Activated naive CD8-positive, alpha-beta T cell treated with anti-CD3 and anti-CD28 coated beads, Interleukin-2, amount 50 U/mL, for 16 hours (primary cell): ENCODE measurements around the gene DOCK4.

ENCODE experiments used
- DNase-seq: peaks from one replicate; pipeline ENCODE4 v3.0.0-alpha.2; 2020; ENCODE audit warnings: low read depth, low spot score

DOCK4 gene

DNA sequence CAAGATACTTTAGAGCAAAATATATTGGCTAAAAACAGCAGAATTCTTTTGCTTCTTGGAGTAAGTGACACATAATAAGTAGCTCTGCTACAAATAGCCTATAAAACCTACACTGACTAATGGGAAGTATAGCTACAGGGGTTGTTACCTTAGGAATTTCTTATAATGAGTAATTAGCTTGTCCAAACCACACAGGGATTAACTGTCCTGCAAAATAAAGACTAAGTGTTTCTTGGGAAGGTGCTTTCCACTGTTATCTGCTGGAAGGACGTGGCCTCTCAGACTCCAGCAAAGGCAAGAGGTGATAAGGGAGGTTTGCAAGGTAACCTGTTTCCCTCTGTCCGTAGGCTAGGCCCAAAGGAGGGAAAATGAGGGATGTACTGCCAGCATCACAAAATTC, 302.4 kb downstream of the DOCK4 start:
- no peak for DNase-seq

DNA sequence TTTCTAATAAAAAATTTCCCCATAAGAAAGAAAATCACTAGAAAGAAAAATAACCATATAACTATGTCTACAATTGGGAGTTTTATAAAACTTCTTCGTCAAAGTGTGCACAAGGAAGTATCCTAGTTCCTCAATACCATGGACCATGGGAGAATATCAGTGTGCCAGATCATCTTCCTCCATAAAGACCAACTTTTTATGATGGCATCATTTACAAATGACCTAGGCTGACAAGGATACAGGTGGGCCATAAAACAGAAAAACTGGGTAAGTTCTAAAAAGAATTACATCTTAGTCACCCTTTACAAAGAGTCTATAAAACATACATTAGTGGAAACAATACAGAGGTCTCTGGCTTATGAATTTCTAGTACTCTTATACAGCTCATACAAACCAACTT, 303.2 kb downstream of the DOCK4 start:
- no peak for DNase-seq

DNA sequence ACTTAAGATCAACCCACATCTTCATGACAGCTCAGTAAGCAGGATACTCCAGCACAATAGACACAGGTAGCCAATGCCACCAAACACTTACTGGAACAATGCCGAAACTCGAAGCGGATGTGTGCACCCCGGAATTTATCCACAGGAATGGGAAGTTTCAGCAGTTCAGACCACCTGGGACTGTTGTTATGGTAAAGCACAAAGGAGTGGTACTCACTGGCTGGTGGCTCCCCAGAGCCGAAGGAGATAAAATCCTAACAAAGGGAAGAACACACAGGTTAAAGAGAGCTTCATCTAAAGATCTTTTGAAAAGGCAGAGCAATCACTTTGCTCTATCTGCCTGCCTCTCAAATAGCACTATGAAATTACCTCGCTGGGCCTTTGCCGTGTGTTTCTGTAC, 305.9 kb downstream of the DOCK4 start:
- DNase-seq = no peak

- no peak for DNase-seq
Measured at GRCh38 chr7:111895049-111895448, 311.1 kb downstream of the DOCK4 start.

DNA sequence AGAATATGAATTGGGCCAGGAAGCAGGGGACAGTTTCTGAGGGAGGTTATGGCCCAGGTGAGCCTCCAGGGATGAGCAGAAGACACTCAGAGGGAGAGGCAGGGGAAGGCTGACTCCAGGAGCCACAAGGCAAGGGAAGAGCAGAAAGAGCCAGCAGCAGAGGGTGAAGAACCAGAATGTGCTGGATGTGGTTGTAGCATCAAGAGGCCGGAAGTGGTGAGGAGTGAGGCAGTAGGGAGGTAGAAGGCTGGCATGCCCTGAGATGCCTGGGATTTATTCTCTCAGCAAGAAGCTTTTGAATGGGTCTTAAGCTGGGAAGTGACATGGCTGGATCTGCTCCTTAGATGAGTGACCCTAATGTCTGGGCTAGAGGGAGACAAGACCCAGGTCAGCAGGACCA, 311.7 kb downstream of the DOCK4 start:
- no peak for DNase-seq

- DNase-seq = no peak
Measured at GRCh38 chr7:111893190-111893589, 313.0 kb downstream of the DOCK4 start.

DNA sequence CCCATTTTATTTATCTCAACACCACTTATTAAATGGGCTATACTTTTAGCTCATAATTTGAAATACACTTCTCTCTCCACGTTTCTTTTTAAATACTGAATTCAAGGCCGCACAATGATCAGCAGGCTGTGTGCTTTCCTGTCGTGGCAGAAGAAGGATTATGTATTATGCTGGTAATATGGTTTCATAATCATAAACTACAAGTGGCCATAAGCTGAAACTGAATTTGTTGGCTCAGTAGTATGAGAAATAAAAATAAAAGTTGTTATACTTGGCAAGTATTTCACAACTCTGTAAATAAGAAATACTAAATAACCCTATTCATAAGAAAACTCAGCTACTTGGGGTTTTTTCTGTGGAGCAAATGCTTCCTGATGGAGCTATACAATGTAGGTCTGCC, 313.6 kb downstream of the DOCK4 start:
- DNase-seq = no peak

DNA sequence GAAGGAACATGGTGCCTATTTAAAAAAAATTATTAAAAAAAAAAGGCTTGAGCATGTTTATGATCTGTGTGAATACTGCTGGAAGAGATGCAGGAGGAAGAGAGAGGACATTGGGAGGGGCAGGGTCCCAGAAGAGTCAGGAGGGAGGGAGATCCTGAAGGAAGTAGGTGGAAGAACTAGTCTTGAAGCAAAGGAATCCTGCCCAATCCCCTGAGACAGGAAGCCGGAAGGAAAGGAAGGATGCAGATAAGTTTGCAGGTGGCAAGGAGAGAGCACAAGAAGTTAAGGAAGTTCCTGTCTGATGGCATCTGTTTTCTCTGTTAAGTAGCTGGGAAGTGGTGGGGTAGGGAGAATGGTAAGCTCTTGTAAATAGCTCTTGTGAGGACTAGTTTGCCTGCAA, 318.5 kb downstream of the DOCK4 start:
- no peak for DNase-seq

- no peak for DNase-seq
Measured at GRCh38 chr7:111886233-111886632, 320.0 kb downstream of the DOCK4 start.

DNA sequence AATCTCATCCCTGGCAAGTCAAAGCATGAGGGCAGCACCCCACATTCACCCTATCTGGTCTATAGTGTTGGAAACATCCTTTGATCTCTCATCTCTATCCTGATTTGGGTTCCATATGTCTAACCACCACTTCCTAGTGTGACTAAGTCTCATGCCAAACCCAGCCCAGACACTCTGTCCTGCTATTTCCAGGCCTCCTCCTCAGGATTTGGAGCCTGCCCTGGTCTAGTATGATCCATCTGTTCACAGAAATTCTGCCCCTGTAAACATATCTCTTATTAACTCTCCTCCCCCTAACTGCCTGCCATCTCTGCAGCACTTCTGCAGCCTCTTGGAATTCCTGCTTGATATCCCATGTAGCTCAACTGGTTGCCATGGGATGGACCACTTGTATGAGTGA, 323.0 kb downstream of the DOCK4 start:
- DNase-seq = no peak

- DNase-seq = no peak
Measured at GRCh38 chr7:111878785-111879184, 327.4 kb downstream of the DOCK4 start.

DNA sequence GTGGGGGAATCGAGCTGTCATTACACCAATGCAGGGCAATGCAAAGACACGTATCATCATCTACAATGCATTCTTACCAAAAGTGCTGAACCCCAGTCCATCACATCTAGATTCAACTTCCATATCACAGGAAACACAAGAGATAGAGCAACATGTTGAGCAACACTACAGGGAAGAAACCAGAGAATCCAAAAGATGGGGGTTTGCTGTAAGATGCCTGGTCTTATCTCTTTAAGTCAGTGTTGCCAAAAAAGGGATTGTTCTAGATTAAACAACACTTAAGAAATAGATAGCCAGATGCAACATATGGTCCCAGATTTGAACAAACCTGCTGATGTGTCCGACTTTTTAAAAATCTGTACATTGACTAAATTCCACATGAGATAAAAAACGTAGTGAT, 328.3 kb downstream of the DOCK4 start:
- no peak for DNase-seq

GRCh38 chr7:111873963-111874690, 332.1 kb downstream of the DOCK4 start:
- no peak for DNase-seq

DNA sequence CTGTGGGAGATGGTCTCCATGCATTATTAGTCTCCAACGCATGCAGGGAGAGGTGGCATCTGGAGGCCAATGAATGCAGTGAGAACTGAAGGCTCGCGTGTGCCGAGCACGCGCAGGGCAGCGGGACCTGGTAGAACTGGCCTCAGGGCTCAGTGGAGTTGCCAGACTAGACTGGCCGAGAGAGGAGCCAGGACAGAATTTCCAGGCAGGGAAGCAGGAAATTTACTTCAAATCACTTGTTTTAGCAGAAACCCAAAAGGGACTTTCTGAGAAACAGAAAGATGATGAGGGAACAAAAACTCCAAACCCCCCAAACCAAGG, 332.9 kb downstream of the DOCK4 start:
- DNase-seq = no peak

GRCh38 chr7:111872450-111873325, 333.5 kb downstream of the DOCK4 start:
- no peak for DNase-seq

- no peak for DNase-seq
Measured at GRCh38 chr7:111871283-111871682, 334.9 kb downstream of the DOCK4 start.

- no peak for DNase-seq
Measured at GRCh38 chr7:111869280-111869679, 336.9 kb downstream of the DOCK4 start.

DNA sequence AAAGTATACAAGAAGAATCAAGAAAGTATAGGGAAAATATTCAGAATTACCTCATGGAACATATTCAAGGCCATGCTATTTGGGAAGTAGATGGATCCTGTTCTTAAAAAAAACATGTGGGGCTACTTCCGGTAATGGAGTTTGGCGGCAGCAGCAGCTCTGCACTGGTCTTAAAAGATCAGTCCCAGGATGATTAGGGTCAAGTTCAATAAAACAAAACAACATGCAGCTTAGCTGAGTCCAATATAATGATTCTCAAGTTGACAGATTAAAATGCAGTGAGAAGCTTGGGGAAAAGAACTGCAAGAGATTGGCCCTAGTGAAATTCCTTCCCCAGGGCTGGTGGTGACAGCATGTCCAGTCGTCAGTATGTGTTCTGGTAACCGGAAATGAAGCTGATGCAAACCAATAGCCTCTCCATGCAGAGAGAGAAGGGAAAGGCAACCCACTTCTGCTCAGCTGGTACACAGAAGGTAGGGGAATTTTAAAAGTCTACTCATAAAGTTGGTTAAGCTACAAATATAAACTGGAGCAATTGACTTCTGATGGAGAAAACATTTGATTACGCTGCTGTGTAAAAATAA, 338.8 kb downstream of the DOCK4 start:
- no peak for DNase-seq

DNA sequence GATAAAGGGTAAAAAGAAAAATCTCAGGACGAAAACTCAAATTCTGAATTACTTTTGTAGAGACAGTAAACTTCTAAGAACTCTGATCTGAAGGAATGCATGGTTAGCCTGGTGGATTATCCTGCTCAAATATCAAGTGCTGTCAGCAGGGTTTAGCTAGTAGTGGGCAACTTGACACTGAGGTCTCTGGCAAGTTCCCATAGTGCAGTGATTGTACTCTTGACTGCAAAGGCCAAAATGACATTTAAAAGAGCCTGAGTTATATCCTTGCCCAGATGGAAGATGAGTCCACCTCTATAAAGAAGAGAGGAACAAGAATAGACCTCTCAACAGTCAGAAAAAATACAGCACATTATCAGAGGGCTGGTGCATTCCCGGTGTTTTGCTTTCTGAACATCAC, 339.4 kb downstream of the DOCK4 start:
- no peak for DNase-seq

- no peak for DNase-seq
Measured at GRCh38 chr7:111865430-111865829, 340.8 kb downstream of the DOCK4 start.

DNA sequence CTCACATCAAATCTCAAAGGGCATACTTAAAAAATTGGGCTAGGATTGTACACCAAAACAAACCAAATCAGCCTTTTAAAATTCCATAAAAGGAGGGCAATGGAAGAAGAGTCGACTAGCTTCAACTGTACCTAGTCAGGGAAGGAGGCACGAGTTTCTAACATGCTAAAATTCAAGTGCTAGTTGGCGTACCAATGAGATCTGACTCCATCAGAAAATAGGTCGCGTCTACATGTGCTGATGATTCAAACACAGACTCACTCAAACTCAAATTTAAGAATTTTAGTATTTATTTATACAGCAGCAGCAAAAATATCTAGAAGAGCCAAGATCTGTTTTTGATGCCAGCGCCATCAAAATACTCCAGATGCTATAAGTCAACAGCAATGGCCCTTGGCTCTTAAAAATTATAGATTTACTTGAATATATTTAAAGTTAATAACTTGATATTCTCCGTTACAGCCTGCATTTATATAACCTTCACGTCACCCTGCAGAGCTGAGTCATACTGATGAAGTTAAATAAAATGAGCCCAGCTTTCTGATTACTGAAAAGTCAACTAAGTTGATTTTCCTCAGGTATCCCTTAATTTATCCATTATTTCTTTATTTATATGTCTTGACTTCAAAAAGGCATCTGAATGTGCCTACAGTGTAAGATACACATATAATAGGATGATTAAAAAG, 341.8 kb downstream of the DOCK4 start:
- DNase-seq = no peak

- no peak for DNase-seq
Measured at GRCh38 chr7:111863269-111863668, 342.9 kb downstream of the DOCK4 start.
